HepG2 (cell line): ENCODE results near the gene LENEP. TPM values are rescaled to one million over a fixed set of nuclear protein-coding genes. Genes with fewer than 3 reads are reported as not detected.
A peak's percentile ranks its signal among the peaks of the same experiment; 100 is the strongest.

Experiments
- ARHGAP35 ChIP-seq: sonication (generic); formaldehyde crosslinking; IDR thresholded peaks from 2 replicates; pipeline ENCODE4 v1.9.0; 2022; ENCODE audit warnings: mild to moderate bottlenecking, inconsistent platforms, moderate library complexity, missing genetic modification reagents, borderline replicate concordance
- GTF2F1 ChIP-seq: fragments of 150-350 bp; IDR thresholded peaks from 2 replicates; pipeline ENCODE4 v1.6.1; 2014; ENCODE audit warnings: low read length
- NFYB ChIP-seq: sonication (generic); formaldehyde crosslinking; IDR thresholded peaks from 2 replicates; pipeline ENCODE4 v1.4.0; 2020; ENCODE audit warnings: missing genetic modification reagents
- SIN3A ChIP-seq: IDR thresholded peaks from 2 replicates; pipeline ENCODE4 v1.6.1; 2011; ENCODE audit warnings: low read depth, mild to moderate bottlenecking, control low read depth, low read length, borderline replicate concordance
- ZNF335 ChIP-seq: sonication (generic); formaldehyde crosslinking; IDR thresholded peaks from 2 replicates; pipeline ENCODE4 v1.4.0; 2020; ENCODE audit warnings: missing genetic modification reagents
- ZNF883 ChIP-seq: sonication (generic); formaldehyde crosslinking; IDR thresholded peaks from 2 replicates; pipeline ENCODE4 v1.5.1; 2020; ENCODE audit warnings: mild to moderate bottlenecking, missing genetic modification reagents; ENCODE audit errors: not compliant biosample characterization
- polyA plus RNA-seq, 8 experiments: library from polyadenylated mRNA; depleted of rRNA in 3 of 8; stranded (reverse) in 7 of 8; unstranded in 1 of 8; fragments of >200 nt; fragmentation: Illumina TruSeq in 4 of 8; extraction: Trizol in 4 of 8; gene quantifications; 2 replicates each; pipeline versions ENCODE4 v1.2.1 to v1.2.3, GENCODE V29; 2011 to 2016; ENCODE audit warnings: low read depth in 4 of 8, missing spikeins in 1 of 8, mixed read lengths in 1 of 8; ENCODE audit not compliant: insufficient read depth in 1 of 8
- total RNA-seq, 5 experiments: library from RNA; depleted of rRNA; stranded (reverse); fragments of >200 nt; fragmentation: Illumina TruSeq; extraction: Trizol; gene quantifications; 2 replicates each; pipeline ENCODE4 v1.2.3, GENCODE V29; 2016; ENCODE audit warnings: low read depth in 1 of 5
- TF ChIP-seq, protein P1 (sequence below): sonication (generic); formaldehyde crosslinking; IDR thresholded peaks from 2 replicates; pipeline ENCODE4 v1.4.0; 2020; ENCODE audit warnings: missing genetic modification reagents, borderline replicate concordance
- TF ChIP-seq, protein P2 (sequence below): sonication (generic); formaldehyde crosslinking; IDR thresholded peaks from 2 replicates; pipeline ENCODE4 v1.4.0; 2020; ENCODE audit warnings: mild to moderate bottlenecking, missing genetic modification reagents, borderline replicate concordance
- TF ChIP-seq, protein P3 (sequence below): sonication (generic); formaldehyde crosslinking; IDR thresholded peaks from 2 replicates; pipeline ENCODE4 v1.5.0; 2020; ENCODE audit warnings: missing genetic modification reagents, mild to moderate bottlenecking, borderline replicate concordance
- TF ChIP-seq, protein P4 (sequence below): sonication (generic); formaldehyde crosslinking; IDR thresholded peaks from 2 replicates; pipeline ENCODE4 v1.4.0; 2020; ENCODE audit warnings: missing genetic modification reagents
- TF ChIP-seq, protein P5 (sequence below): sonication (generic); formaldehyde crosslinking; IDR thresholded peaks from 2 replicates; pipeline ENCODE4 v1.9.0; 2021; ENCODE audit warnings: missing genetic modification reagents, borderline replicate concordance

Gene LENEP
- total and polyA plus RNA-seq, 2 of the 13 experiments (the other 11 are each of a cell fraction or from before 2014, with no cell fraction given), result 0.29 TPM; not detected in 1

DNA sequence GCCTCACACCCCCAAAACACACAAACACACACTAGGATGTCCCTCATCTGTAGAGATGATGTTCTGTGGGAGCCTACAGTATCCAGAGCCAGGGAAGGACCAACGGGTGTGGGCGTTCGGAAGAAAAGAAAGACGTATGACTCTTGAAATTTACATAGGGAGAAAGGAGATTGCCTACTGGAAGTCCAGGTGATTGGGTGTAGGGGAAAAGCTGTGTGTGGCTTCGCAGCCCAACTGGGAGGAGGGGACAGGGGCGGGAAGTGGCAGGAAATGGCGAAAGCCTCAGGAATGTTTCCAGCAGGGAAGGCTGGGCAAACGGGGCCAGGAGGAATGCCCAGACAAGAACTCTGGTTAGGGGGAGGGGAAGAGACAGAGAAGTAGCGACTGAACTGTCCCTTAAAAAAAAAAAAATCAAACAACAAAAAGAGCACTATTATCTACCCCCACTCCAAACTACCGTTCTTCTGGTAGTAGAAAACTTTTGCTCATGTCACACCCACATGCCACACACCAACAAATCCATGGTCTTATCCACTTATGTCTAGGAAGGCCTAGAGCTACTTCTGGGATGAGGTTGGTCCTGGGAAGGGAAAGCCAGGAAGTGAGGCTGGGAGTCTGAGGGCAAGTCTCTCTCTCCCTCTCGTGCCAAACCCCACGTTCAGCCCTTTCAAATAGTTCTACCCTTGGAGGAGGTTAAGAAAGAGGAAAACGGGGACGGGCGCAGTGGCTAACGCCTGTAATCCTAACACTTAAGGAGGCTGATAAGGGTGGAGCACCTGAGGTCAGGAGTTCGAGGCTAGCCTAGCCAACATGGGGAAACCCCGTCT is 20.7 kb upstream of the LENEP start (continued):
- TF ChIP-seq, protein P1, sequence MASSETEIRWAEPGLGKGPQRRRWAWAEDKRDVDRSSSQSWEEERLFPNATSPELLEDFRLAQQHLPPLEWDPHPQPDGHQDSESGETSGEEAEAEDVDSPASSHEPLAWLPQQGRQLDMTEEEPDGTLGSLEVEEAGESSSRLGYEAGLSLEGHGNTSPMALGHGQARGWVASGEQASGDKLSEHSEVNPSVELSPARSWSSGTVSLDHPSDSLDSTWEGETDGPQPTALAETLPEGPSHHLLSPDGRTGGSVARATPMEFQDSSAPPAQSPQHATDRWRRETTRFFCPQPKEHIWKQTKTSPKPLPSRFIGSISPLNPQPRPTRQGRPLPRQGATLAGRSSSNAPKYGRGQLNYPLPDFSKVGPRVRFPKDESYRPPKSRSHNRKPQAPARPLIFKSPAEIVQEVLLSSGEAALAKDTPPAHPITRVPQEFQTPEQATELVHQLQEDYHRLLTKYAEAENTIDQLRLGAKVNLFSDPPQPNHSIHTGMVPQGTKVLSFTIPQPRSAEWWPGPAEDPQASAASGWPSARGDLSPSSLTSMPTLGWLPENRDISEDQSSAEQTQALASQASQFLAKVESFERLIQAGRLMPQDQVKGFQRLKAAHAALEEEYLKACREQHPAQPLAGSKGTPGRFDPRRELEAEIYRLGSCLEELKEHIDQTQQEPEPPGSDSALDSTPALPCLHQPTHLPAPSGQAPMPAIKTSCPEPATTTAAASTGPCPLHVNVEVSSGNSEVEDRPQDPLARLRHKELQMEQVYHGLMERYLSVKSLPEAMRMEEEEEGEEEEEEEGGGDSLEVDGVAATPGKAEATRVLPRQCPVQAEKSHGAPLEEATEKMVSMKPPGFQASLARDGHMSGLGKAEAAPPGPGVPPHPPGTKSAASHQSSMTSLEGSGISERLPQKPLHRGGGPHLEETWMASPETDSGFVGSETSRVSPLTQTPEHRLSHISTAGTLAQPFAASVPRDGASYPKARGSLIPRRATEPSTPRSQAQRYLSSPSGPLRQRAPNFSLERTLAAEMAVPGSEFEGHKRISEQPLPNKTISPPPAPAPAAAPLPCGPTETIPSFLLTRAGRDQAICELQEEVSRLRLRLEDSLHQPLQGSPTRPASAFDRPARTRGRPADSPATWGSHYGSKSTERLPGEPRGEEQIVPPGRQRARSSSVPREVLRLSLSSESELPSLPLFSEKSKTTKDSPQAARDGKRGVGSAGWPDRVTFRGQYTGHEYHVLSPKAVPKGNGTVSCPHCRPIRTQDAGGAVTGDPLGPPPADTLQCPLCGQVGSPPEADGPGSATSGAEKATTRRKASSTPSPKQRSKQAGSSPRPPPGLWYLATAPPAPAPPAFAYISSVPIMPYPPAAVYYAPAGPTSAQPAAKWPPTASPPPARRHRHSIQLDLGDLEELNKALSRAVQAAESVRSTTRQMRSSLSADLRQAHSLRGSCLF (CRISPR knock-in tag), result 0 out of 2 replicates have a peak, but pooled peaks have one; percentile 70
- TF ChIP-seq, protein P2, sequence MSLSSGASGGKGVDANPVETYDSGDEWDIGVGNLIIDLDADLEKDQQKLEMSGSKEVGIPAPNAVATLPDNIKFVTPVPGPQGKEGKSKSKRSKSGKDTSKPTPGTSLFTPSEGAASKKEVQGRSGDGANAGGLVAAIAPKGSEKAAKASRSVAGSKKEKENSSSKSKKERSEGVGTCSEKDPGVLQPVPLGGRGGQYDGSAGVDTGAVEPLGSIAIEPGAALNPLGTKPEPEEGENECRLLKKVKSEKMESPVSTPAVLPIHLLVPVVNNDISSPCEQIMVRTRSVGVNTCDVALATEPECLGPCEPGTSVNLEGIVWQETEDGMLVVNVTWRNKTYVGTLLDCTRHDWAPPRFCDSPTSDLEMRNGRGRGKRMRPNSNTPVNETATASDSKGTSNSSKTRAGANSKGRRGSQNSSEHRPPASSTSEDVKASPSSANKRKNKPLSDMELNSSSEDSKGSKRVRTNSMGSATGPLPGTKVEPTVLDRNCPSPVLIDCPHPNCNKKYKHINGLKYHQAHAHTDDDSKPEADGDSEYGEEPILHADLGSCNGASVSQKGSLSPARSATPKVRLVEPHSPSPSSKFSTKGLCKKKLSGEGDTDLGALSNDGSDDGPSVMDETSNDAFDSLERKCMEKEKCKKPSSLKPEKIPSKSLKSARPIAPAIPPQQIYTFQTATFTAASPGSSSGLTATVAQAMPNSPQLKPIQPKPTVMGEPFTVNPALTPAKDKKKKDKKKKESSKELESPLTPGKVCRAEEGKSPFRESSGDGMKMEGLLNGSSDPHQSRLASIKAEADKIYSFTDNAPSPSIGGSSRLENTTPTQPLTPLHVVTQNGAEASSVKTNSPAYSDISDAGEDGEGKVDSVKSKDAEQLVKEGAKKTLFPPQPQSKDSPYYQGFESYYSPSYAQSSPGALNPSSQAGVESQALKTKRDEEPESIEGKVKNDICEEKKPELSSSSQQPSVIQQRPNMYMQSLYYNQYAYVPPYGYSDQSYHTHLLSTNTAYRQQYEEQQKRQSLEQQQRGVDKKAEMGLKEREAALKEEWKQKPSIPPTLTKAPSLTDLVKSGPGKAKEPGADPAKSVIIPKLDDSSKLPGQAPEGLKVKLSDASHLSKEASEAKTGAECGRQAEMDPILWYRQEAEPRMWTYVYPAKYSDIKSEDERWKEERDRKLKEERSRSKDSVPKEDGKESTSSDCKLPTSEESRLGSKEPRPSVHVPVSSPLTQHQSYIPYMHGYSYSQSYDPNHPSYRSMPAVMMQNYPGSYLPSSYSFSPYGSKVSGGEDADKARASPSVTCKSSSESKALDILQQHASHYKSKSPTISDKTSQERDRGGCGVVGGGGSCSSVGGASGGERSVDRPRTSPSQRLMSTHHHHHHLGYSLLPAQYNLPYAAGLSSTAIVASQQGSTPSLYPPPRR (CRISPR knock-in tag), result peak; percentile 59; the same call in 1 of the 2 replicates
- TF ChIP-seq ZNF883 (no peak), SIN3A (no peak), ARHGAP35 (CRISPR knock-in tag) (no peak), NFYB (no peak), ZNF335 (CRISPR knock-in tag) (no peak; the same call in none of the 2 replicates), GTF2F1 (no peak)
- TF ChIP-seq, protein P3, sequence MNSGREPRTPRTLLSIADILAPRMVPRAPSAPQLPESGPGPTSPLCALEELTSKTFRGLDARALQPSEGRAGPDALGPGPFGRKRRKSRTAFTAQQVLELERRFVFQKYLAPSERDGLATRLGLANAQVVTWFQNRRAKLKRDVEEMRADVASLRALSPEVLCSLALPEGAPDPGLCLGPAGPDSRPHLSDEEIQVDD (CRISPR knock-in tag), result no peak
- TF ChIP-seq, protein P4, sequence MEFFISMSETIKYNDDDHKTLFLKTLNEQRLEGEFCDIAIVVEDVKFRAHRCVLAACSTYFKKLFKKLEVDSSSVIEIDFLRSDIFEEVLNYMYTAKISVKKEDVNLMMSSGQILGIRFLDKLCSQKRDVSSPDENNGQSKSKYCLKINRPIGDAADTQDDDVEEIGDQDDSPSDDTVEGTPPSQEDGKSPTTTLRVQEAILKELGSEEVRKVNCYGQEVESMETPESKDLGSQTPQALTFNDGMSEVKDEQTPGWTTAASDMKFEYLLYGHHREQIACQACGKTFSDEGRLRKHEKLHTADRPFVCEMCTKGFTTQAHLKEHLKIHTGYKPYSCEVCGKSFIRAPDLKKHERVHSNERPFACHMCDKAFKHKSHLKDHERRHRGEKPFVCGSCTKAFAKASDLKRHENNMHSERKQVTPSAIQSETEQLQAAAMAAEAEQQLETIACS (CRISPR knock-in tag), result no peak
- TF ChIP-seq, protein P5, sequence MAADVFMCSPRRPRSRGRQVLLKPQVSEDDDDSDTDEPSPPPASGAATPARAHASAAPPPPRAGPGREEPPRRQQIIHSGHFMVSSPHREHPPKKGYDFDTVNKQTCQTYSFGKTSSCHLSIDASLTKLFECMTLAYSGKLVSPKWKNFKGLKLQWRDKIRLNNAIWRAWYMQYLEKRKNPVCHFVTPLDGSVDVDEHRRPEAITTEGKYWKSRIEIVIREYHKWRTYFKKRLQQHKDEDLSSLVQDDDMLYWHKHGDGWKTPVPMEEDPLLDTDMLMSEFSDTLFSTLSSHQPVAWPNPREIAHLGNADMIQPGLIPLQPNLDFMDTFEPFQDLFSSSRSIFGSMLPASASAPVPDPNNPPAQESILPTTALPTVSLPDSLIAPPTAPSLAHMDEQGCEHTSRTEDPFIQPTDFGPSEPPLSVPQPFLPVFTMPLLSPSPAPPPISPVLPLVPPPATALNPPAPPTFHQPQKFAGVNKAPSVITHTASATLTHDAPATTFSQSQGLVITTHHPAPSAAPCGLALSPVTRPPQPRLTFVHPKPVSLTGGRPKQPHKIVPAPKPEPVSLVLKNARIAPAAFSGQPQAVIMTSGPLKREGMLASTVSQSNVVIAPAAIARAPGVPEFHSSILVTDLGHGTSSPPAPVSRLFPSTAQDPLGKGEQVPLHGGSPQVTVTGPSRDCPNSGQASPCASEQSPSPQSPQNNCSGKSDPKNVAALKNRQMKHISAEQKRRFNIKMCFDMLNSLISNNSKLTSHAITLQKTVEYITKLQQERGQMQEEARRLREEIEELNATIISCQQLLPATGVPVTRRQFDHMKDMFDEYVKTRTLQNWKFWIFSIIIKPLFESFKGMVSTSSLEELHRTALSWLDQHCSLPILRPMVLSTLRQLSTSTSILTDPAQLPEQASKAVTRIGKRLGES (CRISPR knock-in tag), result no peak
